HG03565 (cell line): ENCODE results near the gene SMC6.

ENCODE experiments used
- ATAC-seq: cut with Tn5 transposase; IDR thresholded peaks from one replicate; pipeline ENCODE4 v1.9.1; 2021; ENCODE audit warnings: mild to moderate bottlenecking, moderate library complexity; ENCODE audit not compliant: unreplicated experiment

SMC6 gene

DNA sequence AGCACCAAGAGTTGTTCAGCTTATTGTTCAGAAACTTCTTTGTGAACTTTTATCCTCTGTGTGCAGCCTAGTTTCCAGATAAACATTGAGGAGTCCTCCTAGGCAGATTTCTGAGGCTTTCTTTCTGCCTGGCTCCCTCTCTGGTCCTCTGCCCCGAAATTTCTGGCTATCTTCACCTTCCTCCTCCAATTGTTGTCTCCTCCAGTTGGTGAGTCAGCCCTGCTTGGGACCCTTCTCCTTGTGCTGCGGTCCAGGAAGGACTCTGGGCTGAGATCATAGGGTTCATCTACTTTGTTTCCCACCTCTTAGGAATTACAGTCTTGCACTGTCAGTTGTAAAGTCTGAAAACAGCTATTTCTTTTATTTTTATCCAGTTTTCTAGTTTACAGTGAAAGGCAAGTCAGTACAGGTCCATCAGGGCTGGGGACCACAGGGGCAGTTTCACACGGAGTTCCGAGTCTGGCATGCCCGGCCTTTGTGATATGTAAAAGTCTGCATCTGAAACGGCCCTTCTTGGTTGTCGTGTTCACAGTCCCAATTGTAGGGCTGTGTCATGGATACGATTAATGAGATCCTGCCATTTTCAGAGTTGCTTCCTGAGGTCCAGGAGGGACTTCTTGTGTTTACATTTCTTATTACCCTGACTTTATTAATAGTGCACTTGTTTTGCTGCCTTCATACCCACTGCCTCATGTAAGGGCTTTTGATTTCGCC is 100.8 kb downstream of the SMC6 start:
- no peak for ATAC-seq

DNA sequence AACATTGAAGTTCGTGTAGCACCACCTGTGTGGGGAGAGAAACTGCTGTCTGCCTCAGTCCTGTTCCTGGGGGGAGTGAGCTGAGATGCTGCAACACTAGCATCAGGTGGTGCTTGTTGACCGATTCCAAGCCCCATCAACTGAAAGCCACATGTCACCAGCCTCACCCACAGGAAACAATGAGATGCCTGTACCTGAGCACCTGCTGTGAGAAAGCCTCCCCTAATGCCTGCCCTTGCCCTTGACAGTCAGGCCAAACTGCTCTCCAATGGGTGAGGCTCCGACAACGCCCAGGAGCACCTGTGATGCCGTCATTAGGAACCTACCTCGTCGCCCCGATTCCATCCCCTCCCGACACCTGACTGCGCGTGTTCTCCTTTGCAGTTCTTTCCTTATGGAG is 104.6 kb downstream of the SMC6 start:
- ATAC-seq, result no peak

- ATAC-seq, result no peak
Measured at GRCh38 chr2:17648581-17648980, 105.0 kb downstream of the SMC6 start.

DNA sequence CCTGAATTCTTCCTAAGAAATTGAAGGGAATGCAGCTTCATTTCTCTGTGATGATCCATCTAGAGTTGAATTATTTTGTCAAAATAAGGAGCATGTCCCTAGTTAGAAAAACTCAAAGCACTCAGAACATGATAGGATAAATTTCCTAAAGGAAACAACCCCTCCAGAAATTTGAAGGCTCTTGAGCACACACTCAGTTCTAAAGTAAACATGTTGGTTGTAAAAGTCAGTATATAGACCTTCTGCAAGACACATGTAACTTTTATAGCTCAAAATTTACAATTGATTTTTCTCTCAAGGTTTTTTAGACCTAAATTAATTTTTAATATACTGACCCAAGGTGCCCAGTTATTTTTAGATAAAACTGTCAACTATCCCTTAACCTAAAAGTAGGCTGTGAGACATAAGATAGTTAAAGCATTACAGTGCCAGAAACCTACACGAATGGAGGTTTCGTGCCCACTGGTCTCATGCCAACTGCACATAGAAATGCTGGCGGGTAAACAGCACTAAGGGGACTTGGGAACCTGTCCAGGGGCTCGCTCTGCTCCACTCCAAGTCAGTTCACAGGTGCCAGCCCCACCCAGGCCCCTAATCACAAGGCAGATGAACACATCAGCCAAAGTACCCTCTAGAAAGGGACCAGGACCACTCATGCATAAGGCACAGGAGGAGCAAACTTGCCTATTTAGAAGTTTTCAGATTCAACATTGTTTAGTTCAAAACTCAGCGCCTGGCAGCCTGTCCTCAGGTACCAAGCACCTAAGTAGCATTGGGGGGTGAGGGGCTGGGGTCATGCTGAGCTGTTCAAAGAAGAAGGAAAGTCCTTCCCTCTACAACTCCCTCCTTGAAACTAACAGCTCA is 106.5 kb downstream of the SMC6 start:
- no peak for ATAC-seq

- peak; percentile 93 for ATAC-seq
Measured at GRCh38 chr2:17646081-17646554, 107.5 kb downstream of the SMC6 start.

DNA sequence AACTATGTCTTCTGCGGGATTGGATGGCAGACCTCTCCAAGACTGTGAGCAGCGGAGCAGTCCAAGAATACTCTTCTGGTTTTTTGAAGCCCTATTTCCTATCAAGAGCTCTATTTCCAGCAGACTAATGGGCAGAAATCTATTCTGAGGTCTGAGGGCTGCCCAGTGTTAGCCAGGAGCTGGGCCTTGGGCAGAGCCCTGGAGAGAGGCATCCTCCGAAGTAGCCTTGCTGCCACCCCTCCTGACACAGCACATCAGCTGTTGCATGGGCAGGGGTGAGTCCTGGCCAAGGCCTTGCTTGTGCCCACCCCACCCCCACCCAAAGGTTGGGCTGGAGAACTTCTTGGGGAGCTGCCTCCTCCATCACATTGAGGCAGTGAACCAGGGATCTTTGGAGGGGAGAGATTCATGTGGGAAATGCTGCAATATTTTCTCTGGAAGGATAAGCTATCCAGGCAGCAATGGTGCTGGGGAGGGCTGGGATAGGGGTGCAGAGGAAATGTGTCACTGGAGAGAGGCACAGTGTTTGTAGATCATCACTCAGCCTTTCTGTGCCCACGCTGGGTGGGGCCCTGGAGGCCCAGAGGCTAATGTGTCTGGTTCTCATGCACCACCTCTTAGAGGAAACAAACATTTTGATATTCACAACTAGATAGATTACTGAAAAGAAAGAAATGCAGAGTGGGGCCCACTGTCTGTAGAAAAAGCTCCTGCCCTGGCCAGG is 108.5 kb downstream of the SMC6 start:
- ATAC-seq, result no peak

DNA sequence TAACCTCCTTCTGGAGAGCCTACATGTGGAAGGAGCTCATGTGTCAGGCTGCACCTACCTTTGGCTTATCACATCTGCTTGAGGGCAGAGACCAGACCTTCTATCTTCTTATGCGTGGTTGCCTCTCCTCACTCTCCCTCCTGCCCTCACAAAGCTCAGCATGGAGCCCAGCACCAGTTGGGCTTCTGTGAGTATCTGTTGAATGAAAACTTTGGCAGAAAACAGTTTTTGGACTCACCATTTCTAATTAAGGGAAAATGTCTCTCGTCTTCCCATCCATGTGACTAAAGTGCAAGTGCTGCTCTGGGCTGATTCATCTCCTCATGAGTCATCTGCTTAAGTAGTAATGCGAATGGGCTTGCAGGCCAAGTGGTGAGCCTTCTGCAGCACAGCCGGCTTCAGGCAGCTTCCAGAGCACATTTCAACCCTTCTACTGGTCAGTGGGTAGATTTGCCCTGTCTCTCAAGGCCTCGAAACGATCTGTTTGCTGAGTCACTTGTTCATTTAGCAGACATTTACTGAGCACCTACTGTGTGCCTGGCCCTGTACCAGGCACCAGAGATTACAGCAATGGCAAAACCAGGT is 110.5 kb downstream of the SMC6 start:
- no peak for ATAC-seq

DNA sequence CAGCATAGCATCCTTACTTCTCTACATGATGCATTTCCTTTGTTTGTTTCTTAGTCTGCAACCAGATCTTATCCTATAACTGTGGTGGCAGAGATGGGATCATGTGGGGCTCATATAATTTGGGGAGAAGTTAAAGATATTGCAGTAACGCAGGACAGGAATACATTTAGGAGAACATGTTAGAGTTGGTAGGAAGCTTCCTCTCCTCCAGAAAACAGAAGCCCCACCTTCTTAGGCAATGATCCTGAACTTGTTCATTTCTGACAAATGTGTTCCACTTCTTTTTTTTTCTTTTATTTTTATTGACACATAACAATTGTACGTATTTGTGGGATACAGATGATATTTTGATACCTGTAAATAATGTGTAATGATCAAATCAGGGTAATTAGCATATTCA is 113.2 kb downstream of the SMC6 start:
- no peak for ATAC-seq

DNA sequence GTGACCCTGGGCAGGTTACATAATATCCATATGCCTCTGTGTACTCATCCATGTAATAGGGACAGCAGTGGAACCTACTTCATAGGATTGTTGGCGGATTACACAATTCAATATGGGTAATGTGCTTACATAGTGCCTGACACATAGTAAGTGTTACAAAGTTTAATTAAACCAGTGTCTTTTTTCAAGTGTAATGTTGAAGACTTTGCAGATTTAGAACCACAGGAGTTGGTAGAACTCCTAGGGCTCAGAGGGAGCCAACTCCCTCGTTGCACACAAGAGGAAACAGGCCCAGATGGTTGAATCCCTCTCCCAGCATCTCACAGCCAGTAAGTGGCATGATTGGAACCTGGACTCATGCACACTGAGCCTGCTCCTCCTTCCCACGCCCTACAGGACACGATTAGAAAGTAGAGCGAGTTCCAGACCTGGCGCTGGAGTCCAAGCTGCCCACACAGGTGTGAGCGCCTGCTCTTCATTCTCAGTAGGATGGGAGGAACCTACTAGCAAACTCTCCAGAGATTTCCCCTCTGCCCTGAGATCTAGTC is 115.3 kb downstream of the SMC6 start:
- ATAC-seq, result no peak

DNA sequence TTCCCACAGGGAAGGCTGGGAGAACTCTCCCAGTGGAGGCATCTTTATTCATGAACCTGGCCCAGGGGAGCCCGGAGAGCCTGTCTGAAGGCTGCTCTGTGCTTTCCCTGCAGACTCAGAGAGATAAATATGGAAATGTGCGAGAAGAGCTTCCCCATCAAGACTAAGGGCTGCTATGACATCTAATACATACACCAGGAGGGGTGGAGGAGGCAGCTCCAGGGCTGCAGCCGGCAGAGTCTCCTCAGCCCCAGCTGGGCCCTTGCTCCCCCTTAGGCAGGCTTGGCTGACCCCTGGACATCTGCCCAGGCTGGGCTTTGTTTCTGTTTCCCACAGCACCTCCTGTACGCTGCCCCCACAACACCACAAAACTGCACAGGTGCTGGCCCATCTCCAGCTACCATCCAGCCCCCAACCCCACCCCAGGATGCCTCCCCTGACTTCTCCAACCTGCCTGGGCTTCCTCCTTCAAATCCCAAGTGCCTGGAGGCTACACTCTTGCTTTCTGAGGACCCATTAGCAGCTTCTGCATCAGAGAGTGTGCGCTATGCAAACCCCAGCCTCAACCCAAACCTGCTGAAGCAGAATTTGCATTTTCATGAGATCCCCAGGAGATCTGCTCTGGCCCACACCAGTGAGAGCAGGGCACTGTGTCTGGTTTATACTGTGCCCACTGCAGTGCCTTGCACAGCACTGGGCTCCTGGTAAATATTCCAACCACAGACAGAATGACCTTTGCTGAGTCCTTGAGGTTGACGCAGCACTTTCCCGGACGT is 116.3 kb downstream of the SMC6 start:
- ATAC-seq, result no peak

DNA sequence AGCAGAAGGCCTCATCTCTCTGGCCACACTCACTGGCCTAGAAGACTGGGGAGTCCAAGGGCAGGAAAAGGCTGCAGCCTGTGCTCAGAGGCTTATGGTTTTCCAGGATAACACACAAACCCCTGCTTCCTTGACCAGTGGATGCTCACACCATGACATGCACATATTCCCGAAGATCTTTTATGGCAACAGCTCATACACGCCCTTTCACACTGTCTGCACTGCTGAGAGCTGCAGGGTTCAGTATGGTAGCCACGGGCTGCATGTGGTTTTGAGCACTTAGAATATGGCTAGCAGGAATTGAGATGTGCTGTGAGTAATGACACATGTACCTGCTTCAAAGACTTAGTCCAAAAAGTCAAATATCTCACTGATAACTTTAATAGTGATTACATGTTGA is 117.4 kb downstream of the SMC6 start:
- no peak for ATAC-seq

GRCh38 chr2:17634997-17635396 is 118.6 kb downstream of the SMC6 start:
- ATAC-seq, result no peak

DNA sequence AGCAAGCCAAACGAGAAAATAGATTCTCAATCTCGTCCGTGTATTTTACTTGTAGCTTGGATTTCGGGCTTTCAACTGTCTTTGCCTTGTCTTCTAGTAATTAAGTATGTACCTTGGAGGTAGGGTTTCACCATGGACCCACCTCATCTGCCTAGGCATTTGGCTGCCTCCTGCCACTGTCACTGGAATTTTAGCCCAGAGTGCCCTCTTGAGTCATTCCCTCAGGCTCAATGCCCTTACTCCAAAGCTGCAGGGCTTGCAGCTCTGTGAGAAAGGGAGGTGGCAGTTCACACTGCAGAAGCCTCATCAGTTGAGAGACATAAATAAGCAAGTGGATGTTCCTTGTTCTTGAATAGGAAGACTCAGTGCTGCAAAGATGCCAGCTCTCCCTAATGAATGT is 123.5 kb downstream of the SMC6 start:
- ATAC-seq, result no peak

GRCh38 chr2:17628349-17629261 is 125.0 kb downstream of the SMC6 start:
- ATAC-seq, result no peak

DNA sequence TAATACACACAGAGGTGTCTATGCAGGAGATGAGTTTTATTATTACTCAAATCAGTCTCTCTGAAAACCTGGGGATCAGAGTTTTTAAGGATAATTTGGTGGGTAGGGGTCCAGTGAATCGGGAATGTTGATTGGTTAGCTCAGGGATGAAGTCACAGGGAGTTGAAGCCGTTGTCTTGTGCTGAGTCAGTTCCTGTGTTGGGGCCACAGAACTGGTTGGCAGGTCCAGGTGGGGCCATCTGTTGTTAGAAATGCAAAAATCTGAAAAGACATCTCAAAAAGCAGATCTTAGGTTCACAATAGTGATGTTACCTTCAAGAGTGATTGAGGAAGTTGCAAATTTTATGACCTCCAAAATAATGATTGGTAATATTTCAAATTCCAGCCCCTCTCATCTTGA is 126.2 kb downstream of the SMC6 start:
- ATAC-seq, result no peak

DNA sequence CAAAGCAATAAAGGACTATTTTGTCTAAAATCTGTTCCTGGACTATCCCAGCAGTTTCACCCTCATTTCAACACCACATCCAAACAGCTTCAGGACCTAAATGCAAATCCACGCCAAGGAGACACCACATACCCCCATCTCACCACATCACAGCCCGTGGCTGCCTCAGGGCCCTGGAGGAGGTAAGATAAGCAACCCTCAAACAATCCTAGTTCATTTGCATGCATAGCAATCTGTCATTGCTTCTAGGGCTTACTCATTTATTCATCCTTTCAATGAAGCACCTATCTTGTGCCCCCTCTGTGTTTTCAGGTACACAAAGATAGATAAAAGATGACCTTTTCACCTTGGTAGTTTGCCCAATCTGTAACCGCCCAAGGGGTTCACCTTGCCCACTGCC is 126.6 kb downstream of the SMC6 start:
- ATAC-seq, result no peak

DNA sequence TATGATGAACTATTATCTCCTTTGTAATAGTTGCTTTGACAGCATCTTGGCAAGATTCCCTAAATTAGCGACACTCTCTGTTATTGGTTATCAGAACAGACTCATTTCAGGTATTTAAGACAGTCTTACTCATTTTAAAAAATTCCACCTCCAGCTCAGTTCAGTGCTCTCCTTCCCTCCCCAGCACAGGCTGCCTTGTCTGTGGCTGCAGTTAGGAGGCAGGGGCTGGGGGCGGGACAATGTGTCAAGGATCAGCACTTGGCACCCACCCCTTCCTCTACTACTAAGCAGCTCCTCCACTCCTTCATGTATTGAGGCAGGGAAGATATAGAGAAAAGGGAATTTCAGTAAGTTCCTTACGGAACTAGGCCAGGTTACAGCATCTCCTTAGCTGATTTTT is 128.2 kb downstream of the SMC6 start:
- no peak for ATAC-seq

GRCh38 chr2:17621781-17622180 is 131.8 kb downstream of the SMC6 start:
- ATAC-seq, result no peak

- ATAC-seq, result no peak
Measured at GRCh38 chr2:17620841-17621240, 132.8 kb downstream of the SMC6 start.
